Measurements from ENCODE around the gene RAB9A.

- TF ChIP-seq CTCF (conservative IDR thresholded peaks at IDR 0.05; ENCODE audit: low read length) (no peak), EZH2phosphoT487 (IDR thresholded peaks at IDR 0.05; ENCODE audit: borderline replicate concordance) (no peak)
Observed at GRCh38 chrX:13688384-13688957, 457 bp upstream of the RAB9A start.

Measured in Loucy (cell line).